HG03439 (cell line): ENCODE measurements around the gene SRP14.
"Not testable (repeated sequence)": the region's sequence is repeated elsewhere in the genome, so short reads cannot be mapped to it uniquely, and the experiment has no call there.

Experiments
- ATAC-seq: cut with Tn5 transposase; IDR thresholded peaks from one replicate; pipeline ENCODE4 v1.9.1; 2021; ENCODE audit warnings: mild to moderate bottlenecking, moderate library complexity; ENCODE audit not compliant: unreplicated experiment

Gene SRP14

GRCh38 chr15:39996228-39996627 lies 42.8 kb downstream of the SRP14 start:
- ATAC-seq: not testable (repeated sequence)

GRCh38 chr15:39992953-39993352 lies 46.0 kb downstream of the SRP14 start:
- not testable (repeated sequence) for ATAC-seq

DNA sequence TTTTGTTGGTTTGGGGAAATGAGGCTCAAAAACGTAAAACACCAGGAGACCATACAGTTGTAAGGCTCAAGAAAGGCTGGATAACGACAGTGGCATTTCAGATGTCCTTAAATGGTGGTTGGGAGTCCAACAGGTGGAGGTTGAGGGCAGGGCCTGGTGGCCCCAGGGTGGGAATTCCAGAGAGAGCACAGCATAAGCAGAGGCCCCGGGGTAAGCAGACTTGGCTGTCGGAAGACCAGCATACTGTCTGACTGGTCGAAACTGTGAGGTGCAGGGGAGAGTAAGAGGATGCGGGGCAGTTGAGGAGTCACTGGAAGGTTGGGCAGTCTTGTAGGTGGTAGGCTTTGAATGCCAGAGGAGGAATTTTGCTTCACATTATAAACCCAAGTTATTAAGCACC lies 48.3 kb downstream of the SRP14 start:
- ATAC-seq: no peak

DNA sequence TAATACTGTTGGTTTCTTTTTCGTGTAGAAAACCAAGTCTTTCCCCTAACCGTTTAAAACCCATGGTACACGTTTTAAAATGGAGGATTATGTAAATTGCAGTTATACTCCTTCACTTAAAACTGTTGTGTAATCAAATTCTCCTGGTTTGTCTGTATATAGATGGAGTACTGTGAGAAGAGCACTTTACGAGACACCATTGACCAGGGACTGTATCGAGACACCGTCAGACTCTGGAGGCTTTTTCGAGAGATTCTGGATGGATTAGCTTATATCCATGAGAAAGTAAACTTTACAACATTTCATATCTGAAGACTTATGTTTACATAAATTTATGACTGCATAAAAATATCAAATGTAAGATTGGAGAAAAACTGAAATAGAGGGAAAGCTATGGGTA lies 51.2 kb downstream of the SRP14 start:
- no peak for ATAC-seq
